CD4-positive, CD25-positive, alpha-beta regulatory T cell (primary cell): Measurements from ENCODE around the gene ARMC6. TPM values are rescaled to one million over a fixed set of nuclear protein-coding genes. Genes with fewer than 3 reads are reported as not detected.

Experiments
- ATAC-seq, 2 donors: fragments of 150-1000 bp; cut with Tn5 transposase; one replicate each; pipeline ENCODE4 v1.10.0; 2021; ENCODE audit warnings: low read depth in 2 of 2, moderate number of reproducible peaks in 2 of 2, moderate library complexity in 1 of 2
- DNase-seq, 3 donors: peaks; one replicate each; pipeline versions ENCODE4 v3.0.0 to v3.0.0-alpha.2; 2012 to 2022; ENCODE audit warnings: mixed read lengths in 1 of 3
- H3K27ac ChIP-seq: one replicate; pipeline ENCODE4 v1.7.0; 2013; ENCODE audit warnings: mild to moderate bottlenecking, low read length; ENCODE audit not compliant: insufficient read depth, poor library complexity, severe bottlenecking
- H3K27me3 ChIP-seq: one replicate; pipeline ENCODE4 v1.7.0; 2013; ENCODE audit warnings: low read length; ENCODE audit not compliant: control insufficient read depth, insufficient read depth
- H3K36me3 ChIP-seq: one replicate; pipeline ENCODE4 v1.7.0; 2013; ENCODE audit warnings: mild to moderate bottlenecking, low read length, moderate library complexity; ENCODE audit not compliant: control insufficient read depth, insufficient read depth
- H3K4me1 ChIP-seq: 2 replicates; pipeline ENCODE4 v1.7.0; 2013; ENCODE audit warnings: mild to moderate bottlenecking, low read length; ENCODE audit not compliant: insufficient read depth, control insufficient read depth, poor library complexity, severe bottlenecking
- H3K4me3 ChIP-seq: one replicate; pipeline ENCODE4 v1.7.0; 2013; ENCODE audit warnings: low read depth, mild to moderate bottlenecking, low read length, moderate library complexity
- H3K9me3 ChIP-seq, 2 experiments: 1 replicate in 1 of 2; 2 replicates in 1 of 2; pipeline ENCODE4 v1.7.0; 2013; ENCODE audit warnings: low read length in 2 of 2, mild to moderate bottlenecking in 1 of 2, moderate library complexity in 1 of 2; ENCODE audit not compliant: control insufficient read depth in 2 of 2
- H3K27ac Mint-ChIP-seq, 3 donors: one replicate each; pipeline ENCODE4 v1.8.0; 2020 to 2022; ENCODE audit warnings: mild to moderate bottlenecking in 3 of 3, mixed read lengths in 3 of 3, moderate library complexity in 2 of 3
- H3K27me3 Mint-ChIP-seq: one replicate; pipeline ENCODE4 v1.8.0; 2022; ENCODE audit warnings: mild to moderate bottlenecking, mixed read lengths
- H3K36me3 Mint-ChIP-seq: one replicate; pipeline ENCODE4 v1.8.0; 2020; ENCODE audit warnings: mixed read lengths
- H3K4me1 Mint-ChIP-seq, 4 donors: one replicate each; pipeline ENCODE4 v1.8.0; 2020 to 2022; ENCODE audit warnings: mixed read lengths in 4 of 4, mild to moderate bottlenecking in 1 of 4
- H3K4me3 Mint-ChIP-seq, 4 donors: one replicate each; pipeline ENCODE4 v1.8.0; 2020 to 2022; ENCODE audit warnings: mild to moderate bottlenecking in 4 of 4, mixed read lengths in 4 of 4, moderate library complexity in 3 of 4
- H3K9me3 Mint-ChIP-seq, 7 donors: one replicate each; pipeline ENCODE4 v1.8.0; 2020 to 2022; ENCODE audit warnings: mixed read lengths in 7 of 7, mild to moderate bottlenecking in 3 of 7, moderate library complexity in 2 of 7
- polyA plus RNA-seq, 4 donors: library from polyadenylated mRNA; unstranded; fragments of 300-500 nt; fragmentation: Illumina TruSeq; gene quantifications; one replicate each; pipeline ENCODE4 v1.2.3, GENCODE V29; 2021
- total RNA-seq: library from RNA; stranded (reverse); gene quantifications from one replicate; pipeline ENCODE4 v1.2.3, GENCODE V29; 2022

The ARMC6 gene
- total and polyA plus RNA-seq, 5 donors from 2014 or later, result 14.2 to 36.5 (median 30.6) TPM

DNA sequence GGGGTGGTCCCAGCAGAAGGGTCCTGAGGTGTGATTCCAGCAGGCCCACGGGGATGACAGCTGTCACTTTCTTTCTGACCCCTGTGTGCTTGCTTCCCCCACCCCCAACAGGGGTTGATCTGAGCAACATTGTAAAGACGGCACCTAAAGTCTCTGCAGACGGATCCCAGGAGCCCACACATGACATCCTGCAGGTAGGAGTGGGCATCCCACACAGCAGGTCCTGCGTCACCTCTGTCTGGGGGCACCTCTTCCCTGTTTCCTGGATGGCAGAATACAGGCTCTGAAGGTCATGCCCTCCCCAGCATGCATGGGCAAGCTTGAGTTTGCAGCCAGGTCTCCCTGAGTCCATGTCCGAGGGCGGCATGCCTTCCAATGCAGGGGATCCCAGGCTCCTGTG lies 10.5 kb downstream of the ARMC6 start:
- DNase-seq (no peak), ATAC-seq (no peak)
- Histone ChIP-seq H3K27me3 (no peaks in the 10 kb centered on the region), H3K36me3 (peaks cover 18% of the 10 kb centered on the region), H3K4me3 (no peak overlapping the region), H3K27ac (no peak overlapping the region), H3K9me3 (no peaks in the 10 kb centered on the region), H3K4me1 (peaks cover 7% of the 10 kb centered on the region)
- Mint-ChIP-seq H3K4me1 (peaks cover 8 to 17% (median 11%) of the 10 kb centered on the region in 4 donors), H3K27ac (no peak overlapping the region), H3K9me3 (no peaks in the 10 kb centered on the region), H3K27me3 (no peaks in the 10 kb centered on the region), H3K4me3 (no peak overlapping the region), H3K36me3 (peaks cover 23% of the 10 kb centered on the region)

DNA sequence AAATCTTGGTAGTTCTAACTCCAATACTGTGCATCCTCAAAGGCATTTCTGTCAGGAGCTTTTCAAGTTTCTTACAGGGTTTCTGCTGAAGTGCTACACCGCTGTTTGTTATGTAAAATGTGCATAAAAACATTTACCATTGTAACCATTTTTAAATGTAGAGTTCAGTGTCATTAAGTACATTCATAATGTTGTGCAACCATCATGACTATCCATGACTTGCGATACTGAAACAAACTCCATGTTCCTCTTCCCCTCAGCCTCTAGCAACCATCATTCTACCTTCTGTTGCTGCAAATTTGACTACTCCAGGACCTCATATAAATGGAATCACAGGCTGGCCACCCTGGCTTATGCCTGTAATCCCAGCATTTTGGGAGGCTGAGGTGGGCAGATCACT lies 16.0 kb downstream of the ARMC6 start:
- no peaks in the 10 kb centered on the region for H3K9me3 Mint-ChIP-seq
- ATAC-seq (no peak), DNase-seq (no peak)
- Histone ChIP-seq H3K27ac (no peak overlapping the region), H3K4me1 (no peaks in the 10 kb centered on the region), H3K9me3 (no peaks in the 10 kb centered on the region), H3K36me3 (peaks cover 38% of the 10 kb centered on the region), H3K4me3 (no peak overlapping the region), H3K27me3 (no peaks in the 10 kb centered on the region)
- peaks cover 18% of the 10 kb centered on the region for H3K36me3 Mint-ChIP-seq
- no peak overlapping the region for H3K4me3 Mint-ChIP-seq
- H3K27ac Mint-ChIP-seq, result no peak overlapping the region
- H3K27me3 Mint-ChIP-seq, result no peaks in the 10 kb centered on the region
- peaks cover 0 to 2% (median 0%) of the 10 kb centered on the region in 4 donors for H3K4me1 Mint-ChIP-seq

- Mint-ChIP-seq H3K36me3 (peaks cover 14% of the 10 kb centered on the region), H3K27ac (no peak overlapping the region), H3K4me3 (no peak overlapping the region), H3K27me3 (no peaks in the 10 kb centered on the region), H3K9me3 (no peaks in the 10 kb centered on the region), H3K4me1 (peaks cover 0 to 2% (median 0%) of the 10 kb centered on the region in 4 donors)
- no peak overlapping the region for H3K27ac ChIP-seq
- H3K9me3 ChIP-seq, result no peaks in the 10 kb centered on the region
- no peak overlapping the region for H3K4me3 ChIP-seq
- no peak for ATAC-seq
- no peak for DNase-seq
- no peaks in the 10 kb centered on the region for H3K4me1 ChIP-seq
- H3K36me3 ChIP-seq, result peaks cover 42% of the 10 kb centered on the region
- H3K27me3 ChIP-seq, result no peaks in the 10 kb centered on the region
Measured at GRCh38 chr19:19050104-19050503, 16.7 kb downstream of the ARMC6 start.

- no peaks in the 10 kb centered on the region for H3K9me3 Mint-ChIP-seq
- H3K27me3 ChIP-seq, result no peaks in the 10 kb centered on the region
- no peaks in the 10 kb centered on the region for H3K27me3 Mint-ChIP-seq
- no peak overlapping the region for H3K4me3 ChIP-seq
- DNase-seq (no peak), ATAC-seq (no peak)
- H3K27ac Mint-ChIP-seq, result no peak overlapping the region
- no peaks in the 10 kb centered on the region for H3K4me1 ChIP-seq
- no peaks in the 10 kb centered on the region for H3K9me3 ChIP-seq
- H3K27ac ChIP-seq, result no peak overlapping the region
- H3K4me1 Mint-ChIP-seq, result peaks cover 0 to 2% (median 0%) of the 10 kb centered on the region in 4 donors
- no peak overlapping the region for H3K4me3 Mint-ChIP-seq
- H3K36me3 ChIP-seq, result peaks cover 46% of the 10 kb centered on the region
- H3K36me3 Mint-ChIP-seq, result peaks cover 12% of the 10 kb centered on the region
Measured at GRCh38 chr19:19050731-19051130, 17.3 kb downstream of the ARMC6 start.

DNA sequence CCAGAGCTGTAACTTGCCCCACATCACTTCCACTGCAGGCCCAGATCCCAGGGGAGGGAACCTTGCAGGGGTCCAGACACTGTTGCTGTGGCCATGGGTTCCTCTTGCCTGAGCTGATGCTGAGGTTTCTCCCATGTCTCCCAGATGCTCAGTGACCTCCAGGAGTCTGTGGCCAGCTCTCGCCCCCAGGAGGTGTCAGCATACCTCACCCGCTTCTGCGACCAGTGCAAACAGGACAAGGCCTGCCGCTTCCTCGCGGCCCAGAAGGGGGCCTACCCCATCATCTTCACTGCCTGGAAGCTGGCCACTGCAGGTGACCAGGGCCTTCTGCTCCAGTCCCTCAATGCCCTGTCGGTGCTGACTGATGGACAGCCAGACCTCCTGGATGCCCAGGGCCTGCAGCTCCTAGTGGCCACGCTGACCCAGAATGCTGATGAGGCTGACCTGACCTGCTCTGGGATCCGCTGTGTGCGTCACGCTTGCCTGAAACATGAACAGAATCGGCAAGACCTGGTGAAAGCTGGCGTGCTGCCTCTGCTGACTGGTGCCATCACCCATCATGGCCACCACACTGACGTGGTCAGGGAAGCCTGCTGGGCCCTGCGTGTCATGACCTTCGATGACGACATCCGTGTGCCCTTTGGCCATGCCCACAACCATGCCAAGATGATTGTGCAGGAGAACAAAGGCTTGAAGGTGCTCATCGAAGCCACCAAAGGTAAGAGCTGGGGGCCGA lies 18.2 kb downstream of the ARMC6 start:
- Histone ChIP-seq H3K4me3 (no peak overlapping the region), H3K36me3 (peaks cover 46% of the 10 kb centered on the region), H3K27me3 (no peaks in the 10 kb centered on the region), H3K9me3 (no peaks in the 10 kb centered on the region), H3K4me1 (no peaks in the 10 kb centered on the region), H3K27ac (no peak overlapping the region)
- no peaks in the 10 kb centered on the region for H3K27me3 Mint-ChIP-seq
- H3K4me3 Mint-ChIP-seq, result no peak overlapping the region
- no peak for ATAC-seq
- peaks cover 9% of the 10 kb centered on the region for H3K36me3 Mint-ChIP-seq
- H3K4me1 Mint-ChIP-seq, result peaks cover 0 to 2% (median 0%) of the 10 kb centered on the region in 4 donors
- no peak overlapping the region for H3K27ac Mint-ChIP-seq
- no peak for DNase-seq
- no peaks in the 10 kb centered on the region for H3K9me3 Mint-ChIP-seq

DNA sequence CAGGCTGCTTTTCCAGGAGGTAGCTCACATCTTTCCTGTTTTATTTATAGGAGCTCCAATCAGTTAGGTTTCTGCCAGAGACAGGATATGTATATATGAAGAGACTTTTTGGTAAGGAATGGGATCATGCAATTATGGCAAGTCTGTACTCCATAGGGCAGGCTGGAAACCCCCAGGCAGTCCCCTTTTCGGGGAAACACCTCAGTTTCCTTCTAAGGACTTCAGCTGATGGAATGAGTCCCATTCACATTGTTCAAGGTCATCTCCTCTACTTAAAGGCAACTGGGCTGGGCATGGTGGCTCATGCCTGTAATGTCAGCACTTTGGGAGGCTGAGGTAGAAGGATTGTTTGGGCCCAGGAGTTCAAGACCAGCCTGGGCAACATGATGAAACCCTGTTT lies 19.5 kb downstream of the ARMC6 start:
- no peak for ATAC-seq
- H3K36me3 ChIP-seq, result peaks cover 53% of the 10 kb centered on the region
- DNase-seq, result no peak
- H3K9me3 Mint-ChIP-seq, result no peaks in the 10 kb centered on the region
- H3K27me3 ChIP-seq, result no peaks in the 10 kb centered on the region
- no peak overlapping the region for H3K4me3 ChIP-seq
- H3K27ac Mint-ChIP-seq, result no peak overlapping the region
- no peaks in the 10 kb centered on the region for H3K4me1 ChIP-seq
- H3K36me3 Mint-ChIP-seq, result peaks cover 4% of the 10 kb centered on the region
- H3K9me3 ChIP-seq, result no peaks in the 10 kb centered on the region
- H3K4me1 Mint-ChIP-seq, result peaks cover 0 to under 1% (median 0%) of the 10 kb centered on the region in 4 donors
- no peaks in the 10 kb centered on the region for H3K27me3 Mint-ChIP-seq
- H3K27ac ChIP-seq, result no peak overlapping the region
- H3K4me3 Mint-ChIP-seq, result no peak overlapping the region

DNA sequence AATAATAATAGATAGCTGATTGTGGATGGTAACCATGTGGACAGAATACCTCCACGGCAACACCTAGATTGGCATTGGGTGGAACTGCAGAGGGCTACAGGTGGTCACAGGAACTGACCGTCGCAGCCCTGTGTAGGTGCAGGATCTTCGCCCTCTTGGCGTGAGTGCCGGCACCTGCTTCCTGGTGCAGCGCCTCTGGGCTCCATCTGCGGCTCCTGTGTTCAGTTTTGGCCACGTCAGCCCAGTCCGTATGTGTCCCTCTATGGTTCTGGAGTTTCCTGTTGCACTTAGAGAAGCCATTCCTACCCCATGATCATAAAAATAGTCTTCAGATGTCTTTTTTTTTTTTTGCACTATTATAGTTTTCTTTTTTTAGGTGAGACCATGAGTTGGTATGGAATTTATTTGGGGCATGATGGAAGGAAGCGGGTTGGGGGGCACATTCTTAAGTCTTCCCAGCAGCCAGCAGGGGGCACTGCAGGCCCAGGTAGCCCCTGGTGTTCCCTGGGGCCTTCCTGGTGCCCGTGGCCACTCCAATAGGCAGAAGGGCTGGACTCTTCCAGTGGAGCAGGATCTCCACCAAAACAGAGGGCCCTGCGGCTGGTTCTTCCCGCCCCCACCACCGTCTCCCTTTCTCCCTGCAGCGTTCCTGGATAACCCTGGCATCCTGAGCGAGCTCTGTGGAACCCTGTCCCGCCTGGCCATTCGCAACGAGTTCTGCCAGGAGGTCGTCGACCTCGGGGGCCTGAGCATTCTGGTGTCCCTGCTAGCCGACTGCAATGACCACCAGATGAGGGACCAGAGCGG lies 20.3 kb downstream of the ARMC6 start:
- H3K36me3 Mint-ChIP-seq, result peaks cover 4% of the 10 kb centered on the region

More for the DNA sequence above, 20.3 kb downstream of the ARMC6 start:
- Histone ChIP-seq H3K36me3 (peaks cover 53% of the 10 kb centered on the region), H3K9me3 (no peaks in the 10 kb centered on the region), H3K27me3 (no peaks in the 10 kb centered on the region), H3K4me1 (no peaks in the 10 kb centered on the region), H3K27ac (no peak overlapping the region), H3K4me3 (no peak overlapping the region)
- no peak overlapping the region for H3K4me3 Mint-ChIP-seq
- ATAC-seq (peak in 1 of 2 donors; percentile 46), DNase-seq (peak; percentile 52 to 69 (median 60))
- H3K9me3 Mint-ChIP-seq, result no peaks in the 10 kb centered on the region
- H3K27me3 Mint-ChIP-seq, result no peaks in the 10 kb centered on the region
- H3K4me1 Mint-ChIP-seq, result peaks cover 0 to 2% (median 0%) of the 10 kb centered on the region in 4 donors
- H3K27ac Mint-ChIP-seq, result no peak overlapping the region
